HG03342 (cell line): ENCODE data around the gene PLXNA4.

Source experiments
- ATAC-seq: cut with Tn5 transposase; IDR thresholded peaks from one replicate; pipeline ENCODE4 v1.9.1; 2021; ENCODE audit warnings: mild to moderate bottlenecking, moderate library complexity; ENCODE audit not compliant: unreplicated experiment

PLXNA4 gene

DNA sequence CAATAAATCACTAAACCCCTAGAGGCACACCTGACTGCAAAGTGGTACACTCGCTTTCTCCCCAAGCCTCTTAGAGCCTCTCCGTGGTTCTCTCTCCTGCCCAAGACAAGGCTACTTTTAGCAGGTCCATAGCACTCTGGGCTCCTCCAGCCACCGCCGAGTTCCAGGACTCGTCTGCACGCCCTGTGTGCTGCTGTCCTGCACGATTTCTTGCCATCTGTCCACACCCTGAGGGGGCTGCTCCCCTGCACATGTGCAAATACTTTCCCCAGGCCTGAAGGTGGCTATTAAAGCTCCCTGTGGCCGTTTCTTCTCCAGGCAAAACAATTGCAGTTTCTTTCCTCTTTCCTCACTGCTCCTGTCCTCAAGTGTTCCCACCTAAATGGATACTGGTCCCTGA, 414.3 kb downstream of the PLXNA4 start:
- ATAC-seq = no peak

DNA sequence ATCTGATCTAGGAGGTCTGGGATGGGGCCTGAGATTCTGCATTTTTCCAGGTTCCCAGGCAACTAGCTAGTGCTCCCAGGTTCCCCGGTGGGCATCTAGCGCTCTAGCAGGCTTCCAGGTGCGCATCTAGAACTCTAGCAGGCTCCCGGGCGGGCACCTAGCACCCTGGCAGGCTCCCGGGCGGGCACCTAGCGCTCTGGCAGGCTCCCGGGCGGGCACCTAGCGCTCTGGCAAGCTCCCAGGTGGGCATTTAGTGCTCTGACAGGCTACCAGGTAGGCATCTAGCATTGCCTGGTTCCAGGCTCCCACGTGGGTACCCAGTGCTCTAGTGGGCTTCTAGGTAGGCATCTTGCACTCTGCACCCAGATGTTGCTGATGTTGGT, 414.7 kb downstream of the PLXNA4 start:
- no peak for ATAC-seq

GRCh38 chr7:132160611-132161532, 415.4 kb downstream of the PLXNA4 start:
- ATAC-seq = no peak

GRCh38 chr7:132158841-132159240, 417.4 kb downstream of the PLXNA4 start:
- no peak for ATAC-seq

DNA sequence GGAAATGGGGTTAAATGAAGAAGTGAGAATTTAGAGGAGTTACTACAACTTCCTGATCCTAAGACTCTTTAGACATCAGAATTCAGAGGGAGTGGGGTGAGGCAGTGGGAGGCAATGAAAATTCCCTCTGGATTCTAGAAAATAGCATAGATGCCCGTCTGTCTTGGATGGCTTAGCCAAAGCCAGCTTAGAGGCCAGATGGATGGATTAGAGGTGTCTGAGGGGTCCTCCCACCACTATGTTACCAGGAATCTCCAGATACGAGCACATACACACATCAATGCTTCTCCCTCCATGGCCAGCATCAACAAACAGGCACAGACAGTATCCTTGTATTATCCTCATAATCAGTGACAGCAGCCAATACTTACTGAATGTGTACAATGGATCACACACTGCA, 418.1 kb downstream of the PLXNA4 start:
- ATAC-seq = no peak

GRCh38 chr7:132155715-132156114, 420.6 kb downstream of the PLXNA4 start:
- ATAC-seq = no peak

- no peak for ATAC-seq
Measured at GRCh38 chr7:132154695-132155471, 421.4 kb downstream of the PLXNA4 start.

DNA sequence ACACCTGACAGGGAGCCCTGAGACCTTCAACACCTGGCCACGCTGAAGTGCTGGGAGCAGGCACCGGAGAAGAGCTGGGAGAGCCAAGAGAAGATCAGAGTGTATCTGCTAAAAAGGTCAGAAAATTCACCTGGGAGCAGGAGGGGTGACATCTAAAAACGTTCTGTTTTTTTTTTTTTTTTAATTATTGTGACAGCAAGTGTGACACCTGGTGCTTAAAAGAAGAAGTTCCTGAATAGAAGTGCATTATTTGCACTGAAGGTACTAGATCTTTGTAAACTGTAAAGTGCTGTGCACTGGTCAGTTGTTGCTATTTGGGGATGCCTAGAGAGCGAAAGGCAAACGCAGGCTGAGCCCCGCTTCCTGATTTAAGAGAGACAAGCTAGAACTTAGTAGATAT, 422.0 kb downstream of the PLXNA4 start:
- ATAC-seq = no peak

DNA sequence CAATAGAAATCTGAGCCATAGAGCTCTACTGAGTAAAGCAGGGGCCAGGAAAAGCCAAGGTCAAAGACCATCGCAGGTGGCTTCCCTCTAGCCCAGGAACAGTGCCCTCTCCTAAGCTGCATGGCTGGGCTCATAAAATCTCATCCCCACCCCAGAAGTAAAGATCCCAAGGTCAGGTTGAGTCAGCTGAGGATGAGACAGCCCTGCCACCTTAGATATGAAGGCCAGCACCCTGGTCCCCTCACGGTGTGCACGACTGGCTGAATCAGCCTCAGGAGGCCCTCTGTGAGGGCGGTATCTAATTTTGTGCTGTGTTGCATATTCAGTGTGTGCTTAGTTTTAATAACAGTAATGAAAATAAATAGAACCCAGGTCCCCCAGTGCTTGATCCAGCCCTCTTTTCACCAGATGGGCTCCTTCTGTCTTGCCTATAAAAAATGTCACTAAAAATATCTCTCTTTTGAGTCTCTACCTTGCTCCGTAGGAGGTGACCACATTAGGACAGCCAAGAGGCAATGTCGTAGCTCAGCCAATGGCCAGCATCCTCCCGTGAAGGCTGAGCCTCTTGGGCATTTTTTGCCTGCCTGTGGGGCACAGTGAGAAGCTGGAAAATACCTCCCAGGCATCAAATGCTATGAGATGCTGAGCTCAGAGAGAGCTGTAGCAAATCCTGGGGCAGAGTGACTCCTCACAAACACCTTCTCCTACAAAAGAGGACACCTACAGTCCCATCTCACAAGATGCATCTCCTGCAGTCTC, 424.0 kb downstream of the PLXNA4 start:
- no peak for ATAC-seq

DNA sequence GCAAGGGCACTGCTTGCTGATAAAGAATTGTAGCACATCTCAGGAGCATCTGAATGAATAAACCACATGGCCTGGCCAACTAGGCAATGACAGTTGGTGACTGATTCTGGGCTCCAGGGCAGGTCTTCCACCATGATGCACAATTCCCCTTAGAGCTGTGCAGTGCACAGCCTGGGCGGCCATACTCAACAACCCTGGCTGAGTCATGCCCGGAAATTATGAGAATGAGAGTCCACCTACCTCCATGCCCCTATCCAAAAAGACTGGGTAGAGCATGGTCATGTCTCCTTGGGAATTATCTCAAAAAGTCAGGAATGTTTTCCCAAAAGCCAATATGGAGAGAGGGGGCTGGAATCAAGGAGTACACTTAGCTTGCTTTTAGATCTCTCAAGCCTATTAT, 425.6 kb downstream of the PLXNA4 start:
- ATAC-seq = no peak

DNA sequence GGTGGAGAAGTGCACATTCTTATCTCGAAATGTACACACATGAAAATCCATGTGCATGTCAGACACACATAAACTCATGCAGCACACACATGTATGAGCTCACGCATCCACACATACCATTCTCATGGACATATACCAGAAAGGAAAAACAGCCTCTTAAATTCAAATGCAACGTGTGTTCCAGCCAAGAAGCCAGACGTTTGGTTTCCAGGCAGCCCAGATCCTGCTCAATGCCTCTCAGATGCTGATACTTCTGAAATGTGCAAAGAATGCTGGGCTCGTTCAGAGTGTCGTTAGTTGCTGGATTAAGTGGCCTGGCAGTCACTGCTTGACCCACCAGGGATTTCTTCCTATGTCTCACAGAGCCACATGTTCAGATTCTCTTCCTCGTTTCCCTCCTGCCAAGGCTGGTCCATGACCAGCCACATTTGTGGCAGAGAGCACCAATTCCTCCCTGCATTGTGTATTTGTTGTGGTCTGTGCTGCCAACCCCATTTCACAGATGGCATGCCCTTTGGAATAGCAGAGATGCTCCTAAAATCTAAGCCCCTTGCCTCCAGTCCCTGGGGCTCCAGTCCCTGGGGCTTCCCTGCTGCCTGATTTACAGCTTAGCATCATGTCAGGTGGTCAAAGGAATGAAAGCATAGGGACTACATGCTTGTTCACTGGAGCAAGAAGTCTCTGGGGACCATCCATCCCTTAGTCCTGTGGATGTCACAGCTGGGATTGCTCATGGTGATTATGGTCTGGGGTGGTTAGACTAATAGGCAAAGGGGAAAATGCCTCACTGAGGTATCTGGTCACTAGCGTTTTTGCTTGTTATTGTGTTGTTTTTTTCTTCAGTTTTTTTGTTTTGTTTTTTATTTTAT, 426.6 kb downstream of the PLXNA4 start:
- ATAC-seq = no peak

DNA sequence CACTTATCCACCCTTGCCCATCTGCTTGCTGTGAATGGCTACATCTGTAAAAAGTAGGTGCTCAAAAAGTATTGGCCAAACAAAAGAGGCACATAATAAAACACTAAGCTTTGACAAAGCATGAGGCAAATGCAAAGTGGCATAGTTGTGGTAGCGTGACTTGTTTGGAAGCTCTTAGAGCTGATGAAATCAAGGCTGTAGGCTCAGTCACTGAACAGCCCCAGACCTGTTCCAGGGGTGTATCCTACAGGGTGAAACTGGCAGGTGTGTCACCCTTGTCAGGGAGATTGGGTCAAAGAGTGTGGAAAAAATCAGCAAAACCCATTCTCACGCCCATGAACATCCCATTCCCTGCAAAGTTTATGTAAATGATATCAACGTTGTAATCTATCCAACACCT, 427.4 kb downstream of the PLXNA4 start:
- ATAC-seq = no peak

- ATAC-seq = no peak
Measured at GRCh38 chr7:132145466-132145865, 430.8 kb downstream of the PLXNA4 start.

- no peak for ATAC-seq
Measured at GRCh38 chr7:132145063-132145462, 431.2 kb downstream of the PLXNA4 start.

DNA sequence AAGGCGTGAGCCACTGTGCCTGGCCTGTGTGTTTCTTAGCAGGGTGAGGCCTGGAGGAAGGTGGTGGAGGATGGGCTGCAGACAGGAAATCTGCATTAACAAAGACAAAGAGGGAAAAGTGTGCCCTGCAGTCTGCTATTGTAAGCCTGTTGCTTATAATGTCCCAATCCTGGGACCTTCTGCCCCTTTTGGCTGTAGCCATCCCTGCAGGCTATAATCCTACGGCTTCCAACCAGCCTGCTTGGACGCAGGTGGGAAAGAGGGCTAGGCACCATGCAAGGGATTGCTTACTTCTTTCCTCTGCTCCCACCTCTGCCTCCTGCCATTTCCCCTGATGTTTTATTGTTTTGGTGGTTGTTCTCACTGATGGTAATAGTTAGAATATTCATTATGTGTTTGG, 434.3 kb downstream of the PLXNA4 start:
- ATAC-seq = no peak

DNA sequence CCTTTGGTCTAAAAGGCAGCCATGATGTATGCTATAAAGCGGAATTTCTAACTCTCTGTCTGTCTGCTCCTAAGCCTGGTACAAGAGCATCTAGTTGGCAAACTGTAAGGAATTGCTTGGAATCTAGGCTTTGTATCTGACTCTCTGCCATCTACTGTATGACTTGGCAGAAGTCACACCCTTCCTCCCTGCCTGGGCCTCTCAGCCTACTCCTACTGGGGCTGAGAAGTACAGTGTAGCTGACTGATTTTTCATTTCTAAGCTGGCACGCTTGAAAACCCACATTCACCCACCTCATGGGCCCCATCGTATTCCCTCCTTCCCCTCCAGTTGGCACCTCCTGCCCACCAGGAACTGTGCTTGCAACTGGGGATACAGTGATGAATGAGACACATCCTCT, 435.2 kb downstream of the PLXNA4 start:
- no peak for ATAC-seq

DNA sequence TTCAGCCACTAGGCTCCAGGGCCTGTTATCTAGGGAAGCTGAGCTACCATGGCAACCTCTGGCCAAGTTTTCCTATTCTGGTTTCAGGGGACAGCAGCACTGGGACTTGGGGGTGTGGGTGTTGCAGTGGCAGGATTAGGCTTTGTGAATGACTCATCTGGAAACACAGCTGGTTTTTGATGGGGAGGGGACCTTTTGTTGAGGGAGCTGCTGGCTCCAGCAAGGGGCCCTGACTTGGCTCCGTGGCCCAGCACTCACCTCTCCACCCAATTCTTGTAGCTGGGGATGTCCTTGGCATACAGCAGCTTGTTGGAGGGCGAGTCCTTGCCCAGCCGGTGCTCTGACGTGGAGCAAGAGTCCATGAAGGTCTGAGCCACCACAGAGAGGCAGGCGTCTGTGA, 435.9 kb downstream of the PLXNA4 start:
- ATAC-seq = no peak

- no peak for ATAC-seq
Measured at GRCh38 chr7:132138817-132139216, 437.5 kb downstream of the PLXNA4 start.

DNA sequence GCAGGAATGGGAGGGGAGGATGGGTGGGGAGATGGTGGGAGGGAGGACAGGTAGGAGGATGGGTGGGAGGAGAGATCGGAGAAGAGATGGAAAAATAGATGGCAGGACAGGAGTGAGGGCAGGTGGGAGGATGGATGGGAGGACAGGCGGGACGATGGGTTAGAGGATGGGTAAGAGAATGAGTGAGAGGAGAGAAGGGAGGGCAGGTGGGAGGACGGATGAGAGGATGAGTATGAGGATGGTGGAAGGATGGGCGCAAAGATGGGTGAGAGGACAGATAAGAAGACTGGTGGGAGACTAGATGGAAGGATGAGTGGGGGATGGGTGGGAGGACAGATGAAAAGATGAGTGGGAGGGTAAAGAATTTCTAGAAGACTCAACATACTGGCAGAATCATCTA, 438.6 kb downstream of the PLXNA4 start:
- ATAC-seq = no peak

GRCh38 chr7:132135746-132136385, 440.4 kb downstream of the PLXNA4 start:
- ATAC-seq = no peak
